ENCODE results near the gene GNB1L.

DNA sequence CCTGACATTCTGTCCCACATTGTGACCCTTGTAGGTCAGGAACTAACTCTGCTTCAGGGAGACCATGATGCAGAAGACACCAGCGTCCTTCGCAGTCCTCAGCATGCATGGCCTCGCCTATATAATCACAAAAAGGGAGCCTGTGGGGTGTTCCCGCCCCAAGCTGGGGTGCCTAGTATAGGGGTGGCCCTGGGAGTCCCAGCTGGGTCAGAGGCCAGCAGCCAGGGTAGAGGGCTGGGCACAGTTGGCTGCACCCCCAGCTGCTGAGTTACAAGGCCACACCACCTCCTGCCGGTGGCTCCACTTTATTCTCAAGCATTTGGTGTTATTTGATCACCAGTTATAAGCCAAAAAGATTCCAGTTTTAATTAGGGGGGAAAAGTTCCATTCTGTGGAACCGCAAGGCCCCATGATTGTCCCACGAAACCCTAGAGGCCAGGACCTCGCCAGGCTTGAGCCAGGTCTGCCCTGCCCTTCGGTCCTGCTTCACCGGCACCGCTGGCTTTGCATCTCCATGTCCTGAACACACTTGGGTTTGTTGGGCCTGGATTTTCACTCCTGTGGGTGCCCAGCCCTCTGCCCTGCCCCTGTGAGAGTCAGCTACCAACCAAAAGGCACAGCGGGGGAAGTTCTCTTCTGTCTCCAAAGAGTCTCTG lies 15.0 kb upstream of the GNB1L start:
- TF ChIP-seq ZNF274 (IDR thresholded peaks at IDR 0.05; ENCODE audit: insufficient read depth, insufficient read length) (no peak), CHD2 (IDR thresholded peaks at IDR 0.05; ENCODE audit: borderline replicate concordance, low read depth, low read length) (no peak)
- TF ChIP-seq, protein P1, sequence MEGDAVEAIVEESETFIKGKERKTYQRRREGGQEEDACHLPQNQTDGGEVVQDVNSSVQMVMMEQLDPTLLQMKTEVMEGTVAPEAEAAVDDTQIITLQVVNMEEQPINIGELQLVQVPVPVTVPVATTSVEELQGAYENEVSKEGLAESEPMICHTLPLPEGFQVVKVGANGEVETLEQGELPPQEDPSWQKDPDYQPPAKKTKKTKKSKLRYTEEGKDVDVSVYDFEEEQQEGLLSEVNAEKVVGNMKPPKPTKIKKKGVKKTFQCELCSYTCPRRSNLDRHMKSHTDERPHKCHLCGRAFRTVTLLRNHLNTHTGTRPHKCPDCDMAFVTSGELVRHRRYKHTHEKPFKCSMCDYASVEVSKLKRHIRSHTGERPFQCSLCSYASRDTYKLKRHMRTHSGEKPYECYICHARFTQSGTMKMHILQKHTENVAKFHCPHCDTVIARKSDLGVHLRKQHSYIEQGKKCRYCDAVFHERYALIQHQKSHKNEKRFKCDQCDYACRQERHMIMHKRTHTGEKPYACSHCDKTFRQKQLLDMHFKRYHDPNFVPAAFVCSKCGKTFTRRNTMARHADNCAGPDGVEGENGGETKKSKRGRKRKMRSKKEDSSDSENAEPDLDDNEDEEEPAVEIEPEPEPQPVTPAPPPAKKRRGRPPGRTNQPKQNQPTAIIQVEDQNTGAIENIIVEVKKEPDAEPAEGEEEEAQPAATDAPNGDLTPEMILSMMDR (IDR thresholded peaks at IDR 0.05 in 2 of 3, conservative IDR thresholded peaks at IDR 0.05 in 1 of 3; ENCODE audit: control insufficient read depth in 2 of 3, extremely low read depth in 1 of 3, insufficient read depth in 1 of 3, low read depth in 3 of 3, low read length in 3 of 3), result no peak
- TF ChIP-seq, protein P2, sequence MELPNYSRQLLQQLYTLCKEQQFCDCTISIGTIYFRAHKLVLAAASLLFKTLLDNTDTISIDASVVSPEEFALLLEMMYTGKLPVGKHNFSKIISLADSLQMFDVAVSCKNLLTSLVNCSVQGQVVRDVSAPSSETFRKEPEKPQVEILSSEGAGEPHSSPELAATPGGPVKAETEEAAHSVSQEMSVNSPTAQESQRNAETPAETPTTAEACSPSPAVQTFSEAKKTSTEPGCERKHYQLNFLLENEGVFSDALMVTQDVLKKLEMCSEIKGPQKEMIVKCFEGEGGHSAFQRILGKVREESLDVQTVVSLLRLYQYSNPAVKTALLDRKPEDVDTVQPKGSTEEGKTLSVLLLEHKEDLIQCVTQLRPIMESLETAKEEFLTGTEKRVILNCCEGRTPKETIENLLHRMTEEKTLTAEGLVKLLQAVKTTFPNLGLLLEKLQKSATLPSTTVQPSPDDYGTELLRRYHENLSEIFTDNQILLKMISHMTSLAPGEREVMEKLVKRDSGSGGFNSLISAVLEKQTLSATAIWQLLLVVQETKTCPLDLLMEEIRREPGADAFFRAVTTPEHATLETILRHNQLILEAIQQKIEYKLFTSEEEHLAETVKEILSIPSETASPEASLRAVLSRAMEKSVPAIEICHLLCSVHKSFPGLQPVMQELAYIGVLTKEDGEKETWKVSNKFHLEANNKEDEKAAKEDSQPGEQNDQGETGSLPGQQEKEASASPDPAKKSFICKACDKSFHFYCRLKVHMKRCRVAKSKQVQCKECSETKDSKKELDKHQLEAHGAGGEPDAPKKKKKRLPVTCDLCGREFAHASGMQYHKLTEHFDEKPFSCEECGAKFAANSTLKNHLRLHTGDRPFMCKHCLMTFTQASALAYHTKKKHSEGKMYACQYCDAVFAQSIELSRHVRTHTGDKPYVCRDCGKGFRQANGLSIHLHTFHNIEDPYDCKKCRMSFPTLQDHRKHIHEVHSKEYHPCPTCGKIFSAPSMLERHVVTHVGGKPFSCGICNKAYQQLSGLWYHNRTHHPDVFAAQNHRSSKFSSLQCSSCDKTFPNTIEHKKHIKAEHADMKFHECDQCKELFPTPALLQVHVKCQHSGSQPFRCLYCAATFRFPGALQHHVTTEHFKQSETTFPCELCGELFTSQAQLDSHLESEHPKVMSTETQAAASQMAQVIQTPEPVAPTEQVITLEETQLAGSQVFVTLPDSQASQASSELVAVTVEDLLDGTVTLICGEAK (IDR thresholded peaks at IDR 0.05; ENCODE audit: borderline replicate concordance), result no peak

All from GM12878 (cell line).